Raji (cell line): ENCODE data around the gene SOX1.

ENCODE experiments used
- POLR2A ChIP-seq: IDR thresholded peaks from 2 replicates; pipeline ENCODE4 v1.6.1; 2011; ENCODE audit warnings: low read depth, low read length, control low read depth; ENCODE audit not compliant: insufficient read depth

SOX1 gene

DNA sequence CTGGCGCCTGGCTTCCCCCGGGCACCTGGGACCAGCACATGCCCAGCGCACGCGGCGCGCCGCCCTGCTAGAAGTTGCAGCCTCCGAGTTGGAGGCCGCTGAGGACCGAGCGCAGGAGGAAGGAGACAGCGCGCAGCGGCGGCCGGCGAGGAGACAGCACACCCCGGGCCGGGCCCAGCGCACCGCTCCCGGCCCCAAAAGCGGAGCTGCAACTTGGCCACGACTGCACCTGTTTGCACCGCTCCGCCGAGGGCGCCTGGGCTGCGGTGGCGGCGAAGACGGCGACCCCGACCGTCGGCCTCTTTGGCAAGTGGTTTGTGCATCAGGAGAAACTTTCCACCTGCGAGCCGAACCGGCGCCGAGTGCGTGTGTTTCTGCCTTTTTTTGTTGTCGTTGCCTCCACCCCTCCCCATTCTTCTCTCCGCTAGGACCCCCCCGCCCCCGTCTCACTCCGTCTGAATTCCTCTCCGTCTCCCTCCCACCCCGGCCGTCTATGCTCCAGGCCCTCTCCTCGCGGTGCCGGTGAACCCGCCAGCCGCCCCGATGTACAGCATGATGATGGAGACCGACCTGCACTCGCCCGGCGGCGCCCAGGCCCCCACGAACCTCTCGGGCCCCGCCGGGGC is at the start of gene SOX1:
TSS of gene SOX1 (plus strand) at position 34 of the 626 bp plus-strand sequence. CDS start at position 544, 510 bp downstream.
- no peak for TF ChIP-seq POLR2A

DNA sequence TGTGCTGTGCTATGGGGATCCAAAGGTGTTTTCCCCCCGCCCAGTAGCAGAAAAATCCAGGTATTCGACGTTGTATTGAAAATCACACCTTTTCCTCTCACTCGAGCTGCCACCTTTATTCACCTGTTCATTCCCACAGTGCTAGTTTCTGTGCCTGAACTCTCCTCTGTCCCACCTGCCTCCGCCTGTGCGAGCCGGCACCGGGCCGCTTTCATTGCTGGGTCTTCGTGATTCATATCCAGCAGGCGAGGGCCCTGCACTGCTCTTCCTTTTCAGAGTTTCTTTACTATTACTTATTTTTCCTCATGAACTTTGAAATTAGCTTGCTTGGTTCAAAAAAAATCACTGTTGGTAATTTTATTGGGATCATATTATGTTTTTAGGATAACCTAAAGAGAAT is 42.4 kb upstream of the SOX1 start:
- TF ChIP-seq POLR2A, result no peak

DNA sequence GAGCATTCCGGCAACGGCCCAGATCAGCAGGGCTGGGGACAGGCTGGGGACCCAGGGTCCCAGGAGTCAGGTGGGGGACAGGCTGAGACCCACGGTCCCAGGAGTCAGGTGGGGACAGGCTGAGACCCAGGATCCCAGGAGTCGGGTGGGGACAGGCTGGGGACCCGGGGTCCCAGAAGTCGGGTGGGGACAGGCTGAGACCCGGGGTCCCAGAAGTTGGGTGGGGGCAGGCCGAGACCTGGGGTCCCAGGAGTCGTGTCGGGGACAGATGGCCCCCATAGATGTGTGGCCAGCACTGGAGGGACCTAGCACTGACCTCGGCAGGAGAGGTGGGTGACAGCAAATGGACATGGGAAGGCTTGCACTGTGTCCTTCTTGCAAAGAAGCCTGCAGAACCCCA is 39.7 kb upstream of the SOX1 start:
- no peak for TF ChIP-seq POLR2A

DNA sequence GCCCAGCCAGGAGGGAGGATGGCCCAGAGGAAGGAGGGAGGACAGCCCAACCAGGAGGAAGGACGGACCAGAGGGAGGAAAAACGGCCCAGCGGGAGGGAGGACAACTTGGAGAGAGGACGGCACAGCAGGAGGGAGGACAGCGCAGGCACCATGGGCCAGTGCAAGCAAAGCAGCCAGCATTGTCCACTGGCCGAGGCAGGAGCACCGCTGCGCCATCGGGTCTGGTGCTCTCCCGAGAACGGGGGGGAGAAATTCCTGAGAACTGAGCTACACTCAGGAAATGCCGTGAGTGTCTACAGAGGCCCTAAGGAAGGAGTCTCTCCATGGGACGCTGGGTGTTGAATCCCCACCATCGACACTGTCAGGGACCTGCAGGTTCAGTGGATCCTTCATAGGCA is 38.5 kb upstream of the SOX1 start:
- no peak for TF ChIP-seq POLR2A

DNA sequence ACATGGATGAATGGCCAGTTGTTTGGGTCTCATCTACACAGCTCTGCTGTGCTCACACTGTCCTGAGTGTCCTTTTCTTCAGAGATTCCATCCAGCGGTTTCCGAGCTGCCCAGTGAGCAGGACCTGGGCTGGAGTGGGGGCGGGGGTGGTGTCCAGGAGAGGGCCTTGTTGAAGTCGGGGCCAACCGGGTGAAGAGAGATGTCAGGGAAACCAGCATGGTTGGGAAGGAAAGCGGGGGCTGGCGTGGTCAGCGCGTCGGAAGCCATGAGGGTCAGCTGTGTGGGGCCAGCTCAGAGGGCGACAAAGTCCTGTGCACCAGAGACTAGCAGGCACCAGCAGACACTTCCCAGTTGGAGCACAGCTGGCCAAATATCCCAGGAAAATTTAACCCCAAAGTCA is 37.8 kb upstream of the SOX1 start:
- TF ChIP-seq POLR2A, result no peak

DNA sequence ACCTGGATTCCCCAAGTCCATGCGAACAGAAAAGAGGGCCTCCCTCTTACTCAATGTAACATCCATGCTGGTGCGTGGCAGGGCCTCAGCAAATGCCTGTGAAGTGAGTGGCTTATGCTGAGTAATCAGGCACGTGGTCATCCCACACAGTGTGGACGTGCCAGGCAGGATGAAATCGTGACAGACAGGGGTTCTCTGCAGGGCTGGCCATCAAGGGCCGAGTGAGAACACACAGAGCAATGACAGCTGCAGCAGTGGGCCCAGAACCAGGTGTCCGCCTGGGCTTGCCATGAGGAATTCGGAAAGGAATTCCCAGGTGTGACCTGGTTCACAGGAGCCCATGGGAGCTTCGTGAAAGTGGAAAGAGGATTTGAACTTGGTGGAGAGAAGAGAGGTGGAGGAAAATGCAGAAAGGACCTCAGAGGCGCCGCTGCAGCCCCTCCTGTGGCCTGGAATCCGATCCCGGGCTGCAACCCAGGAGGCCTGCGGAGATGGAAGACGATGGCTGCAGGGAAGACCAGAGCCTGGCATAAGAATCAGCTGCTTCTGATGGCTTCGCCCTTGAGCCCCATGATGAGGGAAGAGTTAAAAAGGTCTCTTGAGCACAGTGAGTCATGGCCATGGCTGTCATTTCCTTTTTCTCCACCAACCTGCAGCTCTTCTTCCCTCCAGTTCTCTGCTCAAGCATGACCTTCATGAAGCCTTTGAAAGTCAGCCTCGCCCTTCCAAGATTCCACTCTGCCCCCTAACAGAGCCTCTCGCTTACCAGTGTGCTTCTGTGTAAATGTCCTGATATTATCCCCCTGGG is 34.6 kb upstream of the SOX1 start:
- no peak for TF ChIP-seq POLR2A

DNA sequence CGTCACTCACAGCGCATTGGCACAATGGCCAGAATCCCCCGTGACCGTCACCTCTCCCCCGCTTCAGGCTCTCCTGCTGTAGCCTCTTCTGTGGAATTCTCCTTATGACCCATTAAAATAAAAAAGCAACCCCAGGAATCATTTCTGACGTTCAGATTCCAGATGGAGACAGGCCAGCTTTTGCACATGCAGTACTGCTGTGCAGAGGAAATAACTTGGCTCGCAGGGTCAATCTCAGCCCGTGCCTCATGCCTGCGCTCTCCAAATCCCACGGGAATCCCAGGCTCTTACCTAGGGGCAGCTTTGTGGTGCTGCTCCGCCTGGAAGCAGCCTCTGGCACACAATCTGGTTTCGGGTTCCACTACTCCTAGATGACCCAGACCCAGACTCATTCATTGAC is 32.7 kb upstream of the SOX1 start:
- TF ChIP-seq POLR2A, result no peak

DNA sequence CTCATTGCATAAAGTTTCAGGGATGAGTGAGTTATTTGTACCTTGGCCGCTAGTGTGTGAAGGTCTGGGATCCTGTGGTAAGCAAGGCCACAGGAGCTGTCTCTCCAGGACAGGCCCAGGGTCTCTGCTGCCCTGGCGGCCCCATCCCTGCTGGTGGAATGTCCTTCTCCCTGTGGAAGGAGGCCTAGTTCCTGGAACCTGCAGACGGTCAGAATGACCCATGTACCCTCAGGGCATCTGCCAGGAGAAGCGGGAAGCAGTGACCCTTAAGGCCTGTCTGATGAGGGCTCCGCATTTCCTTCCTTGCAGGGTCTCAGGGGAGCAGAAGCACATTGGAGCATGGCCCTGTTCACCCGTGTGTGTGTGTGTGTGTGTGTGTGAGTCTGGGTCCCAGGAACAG is 32.1 kb upstream of the SOX1 start:
- no peak for TF ChIP-seq POLR2A

DNA sequence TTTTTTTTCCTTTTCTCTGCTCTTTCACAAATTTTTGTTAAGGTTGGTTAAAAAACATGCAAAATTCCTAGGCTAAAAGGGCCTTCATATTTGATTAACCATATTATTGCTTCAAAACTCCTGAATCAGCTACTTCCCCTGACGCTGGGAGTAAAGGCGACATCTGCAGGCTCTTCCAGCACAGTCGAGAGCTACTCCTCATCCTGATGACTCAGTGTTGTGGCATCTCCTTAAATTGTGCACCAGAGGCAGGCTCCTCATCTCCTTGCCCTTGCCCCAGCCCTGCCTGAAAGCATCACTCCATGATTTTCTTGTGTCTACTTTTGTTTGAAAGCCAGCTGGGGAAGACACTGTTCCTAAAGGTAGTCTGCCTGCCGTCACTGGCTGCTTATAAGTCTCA is 24.5 kb upstream of the SOX1 start:
- TF ChIP-seq POLR2A, result no peak

DNA sequence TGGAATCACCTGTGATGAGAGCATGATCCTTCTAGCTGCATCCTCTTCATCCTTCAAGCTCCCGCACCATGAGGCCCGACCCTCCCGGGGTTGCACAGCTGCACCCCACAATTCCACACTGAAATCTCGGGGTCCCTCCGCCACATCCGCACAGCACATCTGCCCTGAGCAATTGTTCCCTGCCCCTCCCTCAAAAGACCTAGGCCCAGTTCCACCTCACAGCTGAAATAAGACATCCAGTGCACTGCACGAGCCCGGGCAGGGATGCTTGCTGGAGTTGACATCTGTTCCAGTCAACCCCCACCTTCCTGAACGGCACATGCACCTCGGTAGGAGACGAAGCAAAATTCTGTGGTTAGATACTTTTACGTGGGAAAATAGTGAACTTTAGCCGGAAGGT is 14.7 kb upstream of the SOX1 start:
- no peak for TF ChIP-seq POLR2A

DNA sequence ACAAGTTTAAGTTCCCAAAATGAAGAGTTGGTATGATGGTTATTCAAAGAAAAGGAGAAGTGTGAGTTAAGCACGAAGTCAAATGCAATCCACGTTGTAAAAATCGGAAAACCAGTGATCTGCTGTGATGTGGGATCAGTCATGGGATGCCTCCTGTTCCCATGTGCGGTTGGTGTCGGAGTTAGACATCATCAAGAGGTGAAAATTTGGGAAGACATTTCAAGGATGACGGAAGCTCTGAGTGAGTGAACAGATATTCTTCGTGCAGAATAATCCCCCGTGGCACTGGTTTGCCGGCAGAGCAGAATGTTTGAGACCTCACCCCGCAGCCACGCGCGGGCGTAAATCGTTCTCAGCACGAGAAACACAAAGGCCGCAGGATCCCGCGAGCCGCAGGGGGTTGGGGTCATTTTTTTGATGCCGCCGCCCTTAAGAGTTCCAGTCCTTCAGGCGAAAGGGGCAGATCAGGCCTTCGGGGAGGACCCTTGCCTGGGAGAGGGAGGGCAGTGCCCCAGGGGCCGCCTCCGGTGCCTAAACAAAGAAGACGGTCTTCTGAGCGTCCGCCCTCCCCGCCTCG is 13.7 kb upstream of the SOX1 start:
- no peak for TF ChIP-seq POLR2A

DNA sequence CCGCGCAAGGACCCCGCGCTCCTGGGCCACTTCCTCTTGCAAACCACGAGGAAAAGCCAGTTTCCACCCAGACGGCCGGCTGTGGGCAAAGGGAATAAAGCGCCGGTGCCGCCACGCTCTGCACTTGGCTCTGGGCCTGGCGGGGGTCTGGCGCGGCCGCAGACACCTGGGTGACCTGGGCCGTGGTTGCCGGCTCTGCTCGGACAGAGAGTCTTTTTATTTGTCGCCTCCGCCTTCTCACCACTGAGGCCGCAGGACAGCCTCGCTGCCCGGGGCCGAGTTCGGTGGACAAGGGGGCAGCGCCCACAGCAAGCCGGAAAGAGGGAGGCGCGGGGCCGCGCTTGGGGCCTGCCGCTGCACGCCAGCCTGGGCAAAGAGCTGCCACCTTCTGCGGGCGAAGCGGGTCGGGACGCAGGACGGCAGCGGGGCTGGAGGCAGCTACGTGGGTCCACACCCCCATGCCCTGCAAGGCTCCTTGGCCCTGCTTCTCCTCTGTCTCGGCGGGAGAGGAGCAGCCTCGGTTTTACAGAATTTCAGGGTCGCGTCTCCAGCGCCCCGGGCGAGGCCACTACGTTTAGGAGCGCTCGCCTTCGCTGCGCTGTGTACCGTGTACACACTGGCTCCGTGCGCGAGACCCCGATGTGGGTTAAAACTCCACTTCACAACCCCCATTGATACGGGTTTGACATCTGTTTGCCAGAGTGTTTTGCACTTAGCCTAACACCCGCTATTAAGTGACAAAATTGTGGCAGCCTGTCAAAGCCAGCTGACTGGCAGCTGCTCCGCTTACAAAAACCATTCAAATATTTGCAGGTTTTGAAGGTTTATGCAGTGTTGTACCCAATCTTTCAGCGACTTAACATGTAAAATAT is 13.0 kb upstream of the SOX1 start:
- no peak for TF ChIP-seq POLR2A

DNA sequence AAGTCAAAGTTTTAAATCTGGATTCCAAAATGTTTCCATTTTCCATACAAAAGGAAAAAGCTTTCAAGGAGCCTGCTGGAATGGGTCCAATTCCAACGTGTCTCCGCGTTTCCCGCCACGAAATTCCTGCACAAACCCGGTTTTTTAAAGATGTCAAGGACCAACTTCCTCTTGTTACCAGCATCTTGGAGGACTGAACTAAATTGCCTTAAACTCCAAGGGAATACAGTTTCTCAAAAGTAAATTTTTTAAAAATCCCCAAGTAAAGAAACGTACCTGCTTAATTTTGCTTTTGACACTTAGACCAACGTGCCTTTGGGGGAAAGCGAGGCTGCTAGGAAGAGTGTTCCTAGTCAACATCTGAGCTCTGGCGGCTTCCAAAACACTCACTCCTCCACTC is 12.3 kb upstream of the SOX1 start:
- no peak for TF ChIP-seq POLR2A

DNA sequence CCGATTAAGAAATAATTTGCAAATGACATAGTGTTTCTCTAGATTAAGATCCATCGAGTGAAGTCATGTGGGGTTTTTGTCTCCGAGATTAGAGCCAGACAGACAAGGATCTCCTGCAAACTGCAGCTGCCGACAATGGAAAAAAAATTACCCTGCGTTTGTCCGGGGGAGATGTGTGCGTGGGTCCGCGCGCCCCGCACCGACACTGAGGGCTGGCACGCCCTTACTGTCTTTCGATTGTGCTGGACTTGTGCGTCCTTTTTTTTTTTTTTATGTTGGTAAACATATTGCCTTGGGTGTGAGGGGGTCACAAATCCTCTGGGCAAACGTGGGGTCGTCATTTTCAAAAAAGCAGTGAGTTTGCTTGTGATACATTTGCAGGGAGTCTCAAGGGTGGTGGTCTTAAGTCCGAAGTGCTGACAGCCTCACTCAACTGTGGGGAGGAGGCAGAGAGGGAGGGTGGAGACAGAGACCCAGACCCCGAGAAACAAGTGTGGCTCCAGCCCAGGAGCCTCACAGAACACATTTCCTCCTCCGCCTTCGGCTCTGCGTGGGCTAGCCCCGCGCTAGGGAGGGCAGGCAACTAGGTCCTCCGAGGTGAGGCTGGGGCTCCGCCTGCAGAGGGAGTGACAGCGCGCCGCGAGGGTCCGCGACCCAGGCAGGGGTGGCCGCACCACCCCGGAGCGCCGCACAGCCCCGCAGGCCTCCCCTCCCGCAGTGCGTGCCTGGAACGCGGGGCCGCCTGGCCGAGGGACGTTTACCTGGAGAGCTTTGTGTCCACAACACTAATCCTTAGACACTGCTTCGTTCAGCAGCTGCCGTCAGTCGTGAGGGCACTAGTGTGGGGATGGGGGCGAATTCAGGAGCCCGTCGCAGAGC is 11.7 kb upstream of the SOX1 start:
- TF ChIP-seq POLR2A, result no peak
